Naive thymus-derived CD4-positive, alpha-beta T cell (primary cell): ENCODE data around the gene ALDH1A2. TPM values are rescaled to one million over a fixed set of nuclear protein-coding genes. Genes with fewer than 3 reads are reported as not detected.
"Not testable (repeated sequence)": the region's sequence is repeated elsewhere in the genome, so short reads cannot be mapped to it uniquely, and the experiment has no call there.

ENCODE experiments used
- ATAC-seq: fragments of 150-1000 bp; cut with Tn5 transposase; 2 replicates; pipeline ENCODE4 v1.10.0; 2021; ENCODE audit warnings: mild to moderate bottlenecking, moderate library complexity
- CTCF ChIA-PET: fragments of 350-600 bp; sonication (Branson Sonifier 250); formaldehyde crosslinking; loops from one replicate; lab custom pipeline; 2021; ENCODE audit warnings: antibody characterized with exemption; lab: Charles Lee
- POLR2A ChIA-PET: fragments of 350-600 bp; sonication (Branson Sonifier 250); formaldehyde crosslinking; loops from one replicate; lab custom pipeline; 2021; ENCODE audit warnings: antibody characterized with exemption, inconsistent platforms; lab: Charles Lee
- DNase-seq, 9 donors: peaks; one replicate each; pipeline versions ENCODE4 v3.0.0 to v3.0.0-alpha.2; 2020 to 2022; ENCODE audit warnings: mixed read lengths in 1 of 9
- H3K27ac ChIP-seq: one replicate; pipeline ENCODE4 v1.7.0; 2013; ENCODE audit warnings: mild to moderate bottlenecking, low read depth, low read length, moderate library complexity
- H3K27me3 ChIP-seq, 2 donors: one replicate each; pipeline ENCODE4 v1.7.0; 2013; ENCODE audit warnings: low read length in 2 of 2, mild to moderate bottlenecking in 2 of 2, moderate library complexity in 2 of 2; ENCODE audit not compliant: control insufficient read depth in 2 of 2, insufficient read depth in 2 of 2
- H3K36me3 ChIP-seq, 3 experiments: 1 replicate in 2 of 3; 2 replicates in 1 of 3; pipeline ENCODE4 v1.7.0; 2013; ENCODE audit warnings: low read length in 3 of 3, mild to moderate bottlenecking in 3 of 3, moderate library complexity in 1 of 3; ENCODE audit not compliant: insufficient read depth in 3 of 3, control insufficient read depth in 2 of 3
- H3K4me1 ChIP-seq, 2 donors: one replicate each; pipeline ENCODE4 v1.7.0; 2013; ENCODE audit warnings: low read length in 2 of 2, mild to moderate bottlenecking in 2 of 2, moderate library complexity in 1 of 2; ENCODE audit not compliant: control insufficient read depth in 2 of 2, insufficient read depth in 2 of 2
- H3K4me3 ChIP-seq: 2 replicates; pipeline ENCODE4 v1.7.0; 2013; ENCODE audit warnings: mild to moderate bottlenecking, low read length
- H3K9me3 ChIP-seq, 3 experiments: 1 replicate in 2 of 3; 2 replicates in 1 of 3; pipeline ENCODE4 v1.7.0; 2013; ENCODE audit warnings: low read length in 3 of 3; ENCODE audit not compliant: control insufficient read depth in 2 of 3
- H3K27ac Mint-ChIP-seq, 9 donors: one replicate each; pipeline ENCODE4 v1.8.0; 2020 to 2022; ENCODE audit warnings: mixed read lengths in 9 of 9, mild to moderate bottlenecking in 8 of 9, moderate library complexity in 5 of 9, inconsistent platforms in 2 of 9
- H3K27me3 Mint-ChIP-seq, 5 donors: one replicate each; pipeline ENCODE4 v1.8.0; 2021 to 2022; ENCODE audit warnings: mixed read lengths in 5 of 5, mild to moderate bottlenecking in 1 of 5
- H3K36me3 Mint-ChIP-seq, 5 donors: one replicate each; pipeline ENCODE4 v1.8.0; 2020 to 2022; ENCODE audit warnings: mixed read lengths in 5 of 5, mild to moderate bottlenecking in 3 of 5, inconsistent platforms in 1 of 5
- H3K4me1 Mint-ChIP-seq, 7 donors: one replicate each; pipeline ENCODE4 v1.8.0; 2020 to 2022; ENCODE audit warnings: mixed read lengths in 7 of 7, mild to moderate bottlenecking in 3 of 7, inconsistent platforms in 1 of 7
- H3K4me3 Mint-ChIP-seq, 10 donors: one replicate each; pipeline ENCODE4 v1.8.0; 2020 to 2022; ENCODE audit warnings: mild to moderate bottlenecking in 10 of 10, mixed read lengths in 10 of 10, moderate library complexity in 6 of 10, inconsistent platforms in 2 of 10
- H3K9me3 Mint-ChIP-seq, 11 donors: one replicate each; pipeline ENCODE4 v1.8.0; 2020 to 2022; ENCODE audit warnings: mixed read lengths in 11 of 11, mild to moderate bottlenecking in 4 of 11, inconsistent platforms in 1 of 11, moderate library complexity in 1 of 11
- intact Hi-C, 2 donors: fragments of 100-400 bp; cut with micrococcal nuclease; formaldehyde crosslinking; loops; one replicate each; pipeline ENCODE4 v1.15.1; 2023
- polyA plus RNA-seq, 2 donors: library from polyadenylated mRNA; unstranded; fragments of 300-500 nt; fragmentation: Illumina TruSeq; gene quantifications; one replicate each; pipeline ENCODE4 v1.2.3, GENCODE V29; 2021
- total RNA-seq, 6 experiments: library from RNA in 5 of 6; stranded (reverse) in 5 of 6; gene quantifications; 1 replicate in 5 of 6; 2 replicates in 1 of 6; pipeline ENCODE4 v1.2.3 and lab custom pipeline; 2021 to 2026

ALDH1A2 gene
- total and polyA plus RNA-seq, 7 experiments from 2014 or later: 1.7 TPM; not detected in 6

- no peak overlapping the region for H3K27ac Mint-ChIP-seq
- H3K4me1 Mint-ChIP-seq: peaks cover 0 to 1% (median 0%) of the 10 kb centered on the region in 7 donors
- peaks cover 0 to 17% (median 5%) of the 10 kb centered on the region in 11 donors for H3K9me3 Mint-ChIP-seq
- intact Hi-C loops: no loop called here
- peaks cover 0 to 3% (median 0%) of the 10 kb centered on the region in 5 donors for H3K36me3 Mint-ChIP-seq
- H3K27me3 Mint-ChIP-seq: peaks cover 31 to 47% (median 41%) of the 10 kb centered on the region in 5 donors
- CTCF ChIA-PET: no interaction called here
- Histone ChIP-seq H3K9me3 (no peaks in the 10 kb centered on the region), H3K27ac (no peak overlapping the region), H3K27me3 (no peaks in the 10 kb centered on the region), H3K4me3 (no peak overlapping the region), H3K4me1 (no peaks in the 10 kb centered on the region), H3K36me3 (no peaks in the 10 kb centered on the region)
- ATAC-seq: no peak
- DNase-seq: no peak
- POLR2A ChIA-PET: no interaction called here
- H3K4me3 Mint-ChIP-seq: no peak overlapping the region
These were observed 63.0 kb downstream of the ALDH1A2 start for GRCh38 chr15:58002338-58003126.

GRCh38 chr15:57999699-58000098 lies 65.8 kb downstream of the ALDH1A2 start:
- H3K27ac ChIP-seq, H3K4me3 ChIP-seq, H3K36me3 Mint-ChIP-seq, H3K4me3 Mint-ChIP-seq, intact Hi-C loops, H3K9me3 ChIP-seq, H3K27me3 ChIP-seq, H3K36me3 ChIP-seq, DNase-seq, CTCF ChIA-PET, H3K4me1 ChIP-seq, ATAC-seq, POLR2A ChIA-PET, H3K4me1 Mint-ChIP-seq, H3K27ac Mint-ChIP-seq: not testable (repeated sequence)
- Mint-ChIP-seq H3K27me3 (peaks cover 30 to 56% (median 50%) of the 10 kb centered on the region in 5 donors), H3K9me3 (peaks cover 0 to 12% (median 3%) of the 10 kb centered on the region in 11 donors)

GRCh38 chr15:57996561-57996960 lies 69.0 kb downstream of the ALDH1A2 start:
- Mint-ChIP-seq H3K27me3 (peaks cover 31 to 67% (median 57%) of the 10 kb centered on the region in 5 donors), H3K4me1 (peaks cover 0 to 1% (median 0%) of the 10 kb centered on the region in 7 donors), H3K9me3 (peaks cover 0 to 12% (median 3%) of the 10 kb centered on the region in 11 donors), H3K4me3 (no peak overlapping the region), H3K36me3 (peaks cover 0 to 3% (median 0%) of the 10 kb centered on the region in 5 donors), H3K27ac (no peak overlapping the region)
- H3K4me1 ChIP-seq: no peaks in the 10 kb centered on the region
- H3K36me3 ChIP-seq: no peaks in the 10 kb centered on the region
- H3K27me3 ChIP-seq: peaks cover 0 to 4% of the 10 kb centered on the region in 2 donors
- intact Hi-C loops: no loop called here
- ATAC-seq (no peak), DNase-seq (no peak)
- H3K4me3 ChIP-seq: no peak overlapping the region
- no peak overlapping the region for H3K27ac ChIP-seq
- H3K9me3 ChIP-seq: no peaks in the 10 kb centered on the region
- ChIA-PET CTCF (no interaction called here), POLR2A (no interaction called here)

GRCh38 chr15:57994221-57995049 lies 71.1 kb downstream of the ALDH1A2 start:
- intact Hi-C loops: no loop called here
- POLR2A ChIA-PET: no interaction called here
- H3K27me3 Mint-ChIP-seq: peaks cover 31 to 59% (median 48%) of the 10 kb centered on the region in 5 donors

GRCh38 chr15:57993409-57994145 lies 71.9 kb downstream of the ALDH1A2 start:
- no peak overlapping the region for H3K4me3 ChIP-seq
- no peaks in the 10 kb centered on the region for H3K36me3 ChIP-seq
- no peaks in the 10 kb centered on the region for H3K9me3 ChIP-seq
- peaks cover 0 to 5% (median under 1%) of the 10 kb centered on the region in 11 donors for H3K9me3 Mint-ChIP-seq
- H3K4me1 Mint-ChIP-seq: no peaks in the 10 kb centered on the region
- no peaks in the 10 kb centered on the region for H3K4me1 ChIP-seq
- ATAC-seq: no peak
- H3K27ac Mint-ChIP-seq: no peak overlapping the region
- peaks cover 23 to 51% (median 40%) of the 10 kb centered on the region in 5 donors for H3K27me3 Mint-ChIP-seq
- H3K27me3 ChIP-seq: peaks cover 0 to 4% of the 10 kb centered on the region in 2 donors
- H3K4me3 Mint-ChIP-seq: no peak overlapping the region
- no peak for DNase-seq
- POLR2A ChIA-PET: no interaction called here
- CTCF ChIA-PET: no interaction called here
- peaks cover 0 to 3% (median 0%) of the 10 kb centered on the region in 5 donors for H3K36me3 Mint-ChIP-seq
- intact Hi-C loops: no loop called here
- no peak overlapping the region for H3K27ac ChIP-seq

More at GRCh38 chr15:57994221-57995049, 71.1 kb downstream of the ALDH1A2 start:
- H3K4me1 ChIP-seq: no peaks in the 10 kb centered on the region
- DNase-seq (no peak), ATAC-seq (no peak)
- peaks cover 0 to 4% of the 10 kb centered on the region in 2 donors for H3K27me3 ChIP-seq
- H3K4me3 ChIP-seq: no peak overlapping the region
- no peaks in the 10 kb centered on the region for H3K4me1 Mint-ChIP-seq
- no peak overlapping the region for H3K4me3 Mint-ChIP-seq
- H3K9me3 ChIP-seq: no peaks in the 10 kb centered on the region
- peaks cover 0 to 3% (median 0%) of the 10 kb centered on the region in 5 donors for H3K36me3 Mint-ChIP-seq
- H3K27ac ChIP-seq: no peak overlapping the region
- CTCF ChIA-PET: no interaction called here
- no peak overlapping the region for H3K27ac Mint-ChIP-seq
- H3K9me3 Mint-ChIP-seq: peaks cover 0 to 7% (median 2%) of the 10 kb centered on the region in 11 donors
- no peaks in the 10 kb centered on the region for H3K36me3 ChIP-seq

GRCh38 chr15:57992761-57993355 lies 72.7 kb downstream of the ALDH1A2 start:
- Mint-ChIP-seq H3K27ac (no peak overlapping the region), H3K4me1 (no peaks in the 10 kb centered on the region), H3K27me3 (peaks cover 19 to 44% (median 33%) of the 10 kb centered on the region in 5 donors), H3K4me3 (no peak overlapping the region), H3K36me3 (no peaks in the 10 kb centered on the region), H3K9me3 (peaks cover 0 to under 1% (median 0%) of the 10 kb centered on the region in 11 donors)
- ChIA-PET POLR2A (no interaction called here), CTCF (no interaction called here)
- no peaks in the 10 kb centered on the region for H3K36me3 ChIP-seq
- no peak overlapping the region for H3K27ac ChIP-seq
- H3K4me1 ChIP-seq: no peaks in the 10 kb centered on the region
- ATAC-seq (no peak), DNase-seq (no peak)
- peaks cover 0 to 4% of the 10 kb centered on the region in 2 donors for H3K27me3 ChIP-seq
- intact Hi-C loops: no loop called here
- H3K4me3 ChIP-seq: no peak overlapping the region
- H3K9me3 ChIP-seq: no peaks in the 10 kb centered on the region
